Measurements from ENCODE around the gene C10orf105.

DNA sequence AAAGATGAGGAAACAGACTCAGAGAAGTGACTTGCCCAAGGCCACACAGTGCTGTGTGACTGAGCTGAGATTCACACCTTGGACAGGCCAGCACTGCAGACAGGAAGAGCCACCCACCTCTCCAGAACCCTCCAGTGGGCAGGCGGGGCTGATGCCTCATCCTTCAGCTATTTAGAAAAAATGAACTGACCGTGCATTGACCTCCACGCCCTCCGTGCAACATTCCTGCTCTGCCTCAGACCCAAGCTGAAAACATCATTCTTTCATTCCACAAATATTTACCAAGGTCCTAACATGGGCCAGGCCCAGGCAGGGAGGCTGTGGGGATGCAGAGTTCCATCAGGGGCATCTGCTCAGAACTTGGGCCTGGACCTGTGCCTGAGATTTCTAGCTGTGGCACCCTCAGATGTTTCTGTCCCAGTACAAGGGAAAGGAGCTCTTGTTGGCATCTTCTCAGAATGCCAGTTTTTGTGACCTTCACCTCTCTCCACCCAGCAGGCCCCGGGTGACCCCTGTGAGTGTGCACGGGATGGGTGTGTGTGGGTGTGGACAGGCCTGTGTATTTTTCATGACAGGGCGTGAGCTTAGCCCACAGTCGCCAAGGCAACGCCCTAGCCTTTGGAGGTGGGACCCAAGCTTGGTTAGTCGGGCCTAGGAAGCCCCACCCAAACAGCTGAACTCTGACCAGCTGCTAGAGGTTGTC lies 47.3 kb upstream of the C10orf105 start:
- TF ChIP-seq ZNF3 (CRISPR knock-in tag; IDR thresholded peaks at IDR 0.05) (peak; percentile 63; the same call in 1 of the 2 replicates), NFATC3 (CRISPR knock-in tag; IDR thresholded peaks at IDR 0.05) (no peak), ZNF317 (CRISPR knock-in tag; IDR thresholded peaks at IDR 0.05) (no peak), ZNF101 (CRISPR knock-in tag; IDR thresholded peaks at IDR 0.05; ENCODE audit: borderline replicate concordance, low read depth) (no peak), POLR2A (IDR thresholded peaks at IDR 0.05; ENCODE audit: insufficient read depth in 1 of 2, low read depth in 2 of 2, low read length in 2 of 2) (no peak), HNRNPK (IDR thresholded peaks at IDR 0.05; ENCODE audit: low read depth, low read length, poor library complexity, severe bottlenecking) (no peak), MIER3 (CRISPR knock-in tag; IDR thresholded peaks at IDR 0.05; ENCODE audit: borderline replicate concordance) (no peak), ZNF138 (CRISPR knock-in tag; IDR thresholded peaks at IDR 0.05; ENCODE audit: low read depth) (no peak), NFIC (IDR thresholded peaks at IDR 0.05; ENCODE audit: low read length) (no peak), CEBPG (CRISPR knock-in tag; IDR thresholded peaks at IDR 0.05) (no peak)
- TF ChIP-seq, protein P1, sequence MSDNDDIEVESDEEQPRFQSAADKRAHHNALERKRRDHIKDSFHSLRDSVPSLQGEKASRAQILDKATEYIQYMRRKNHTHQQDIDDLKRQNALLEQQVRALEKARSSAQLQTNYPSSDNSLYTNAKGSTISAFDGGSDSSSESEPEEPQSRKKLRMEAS (IDR thresholded peaks at IDR 0.05), result no peak
- TF ChIP-seq, protein P2, sequence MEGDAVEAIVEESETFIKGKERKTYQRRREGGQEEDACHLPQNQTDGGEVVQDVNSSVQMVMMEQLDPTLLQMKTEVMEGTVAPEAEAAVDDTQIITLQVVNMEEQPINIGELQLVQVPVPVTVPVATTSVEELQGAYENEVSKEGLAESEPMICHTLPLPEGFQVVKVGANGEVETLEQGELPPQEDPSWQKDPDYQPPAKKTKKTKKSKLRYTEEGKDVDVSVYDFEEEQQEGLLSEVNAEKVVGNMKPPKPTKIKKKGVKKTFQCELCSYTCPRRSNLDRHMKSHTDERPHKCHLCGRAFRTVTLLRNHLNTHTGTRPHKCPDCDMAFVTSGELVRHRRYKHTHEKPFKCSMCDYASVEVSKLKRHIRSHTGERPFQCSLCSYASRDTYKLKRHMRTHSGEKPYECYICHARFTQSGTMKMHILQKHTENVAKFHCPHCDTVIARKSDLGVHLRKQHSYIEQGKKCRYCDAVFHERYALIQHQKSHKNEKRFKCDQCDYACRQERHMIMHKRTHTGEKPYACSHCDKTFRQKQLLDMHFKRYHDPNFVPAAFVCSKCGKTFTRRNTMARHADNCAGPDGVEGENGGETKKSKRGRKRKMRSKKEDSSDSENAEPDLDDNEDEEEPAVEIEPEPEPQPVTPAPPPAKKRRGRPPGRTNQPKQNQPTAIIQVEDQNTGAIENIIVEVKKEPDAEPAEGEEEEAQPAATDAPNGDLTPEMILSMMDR (CRISPR knock-in tag; IDR thresholded peaks at IDR 0.05), result no peak
